Measurements from ENCODE around the gene SULT2B1. TPM values are rescaled to one million over a fixed set of nuclear protein-coding genes. Genes with fewer than 3 reads are reported as not detected.

The SULT2B1 gene
- total RNA-seq, 1 donor from 2014 or later: not detected

DNA sequence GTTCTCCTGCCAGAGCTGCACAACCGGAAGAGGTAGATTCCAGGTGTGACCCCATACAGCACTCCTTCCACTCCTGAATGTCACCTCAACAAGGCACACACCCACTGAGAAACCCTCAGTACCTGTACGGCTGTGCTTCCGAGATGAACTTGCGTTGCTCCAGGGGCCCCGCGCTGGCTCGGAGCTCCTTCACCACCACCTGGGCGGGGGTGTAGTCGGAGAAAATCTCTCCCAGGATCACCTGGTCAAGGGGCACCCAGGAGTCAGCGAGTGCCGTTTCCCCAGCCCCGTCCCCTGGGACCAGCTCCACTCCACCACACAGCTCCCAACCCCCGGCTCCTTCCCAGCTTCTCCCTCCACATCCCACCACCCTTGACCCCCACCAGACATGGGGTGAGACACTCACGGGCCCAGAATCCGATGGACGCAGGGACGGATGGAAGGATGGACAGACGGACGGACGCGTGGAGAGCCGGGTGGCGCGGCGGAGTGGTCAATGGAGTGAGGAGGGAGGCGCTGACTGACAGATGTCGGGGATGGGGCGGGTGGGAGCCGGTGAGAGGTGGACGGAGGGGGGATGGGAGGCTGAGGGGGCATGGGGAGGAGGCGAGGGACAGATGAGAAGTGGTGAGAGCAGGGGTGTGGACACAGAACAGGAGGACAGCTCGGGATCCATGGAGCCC lies 43.1 kb upstream of the SULT2B1 start:
- Mint-ChIP-seq H3K9me3 (no peaks in the 10 kb centered on the region), H3K27ac (no peak overlapping the region), H3K27me3 (peaks cover 2% of the 10 kb centered on the region), H3K4me3 (no peak overlapping the region), H3K4me1 (peaks cover 13% of the 10 kb centered on the region), H3K36me3 (ENCODE audit: low read depth) (no peaks in the 10 kb centered on the region)
- ATAC-seq (ENCODE audit: low read depth): no peak
- no peak for DNase-seq
- TF ChIP-seq, protein P1, sequence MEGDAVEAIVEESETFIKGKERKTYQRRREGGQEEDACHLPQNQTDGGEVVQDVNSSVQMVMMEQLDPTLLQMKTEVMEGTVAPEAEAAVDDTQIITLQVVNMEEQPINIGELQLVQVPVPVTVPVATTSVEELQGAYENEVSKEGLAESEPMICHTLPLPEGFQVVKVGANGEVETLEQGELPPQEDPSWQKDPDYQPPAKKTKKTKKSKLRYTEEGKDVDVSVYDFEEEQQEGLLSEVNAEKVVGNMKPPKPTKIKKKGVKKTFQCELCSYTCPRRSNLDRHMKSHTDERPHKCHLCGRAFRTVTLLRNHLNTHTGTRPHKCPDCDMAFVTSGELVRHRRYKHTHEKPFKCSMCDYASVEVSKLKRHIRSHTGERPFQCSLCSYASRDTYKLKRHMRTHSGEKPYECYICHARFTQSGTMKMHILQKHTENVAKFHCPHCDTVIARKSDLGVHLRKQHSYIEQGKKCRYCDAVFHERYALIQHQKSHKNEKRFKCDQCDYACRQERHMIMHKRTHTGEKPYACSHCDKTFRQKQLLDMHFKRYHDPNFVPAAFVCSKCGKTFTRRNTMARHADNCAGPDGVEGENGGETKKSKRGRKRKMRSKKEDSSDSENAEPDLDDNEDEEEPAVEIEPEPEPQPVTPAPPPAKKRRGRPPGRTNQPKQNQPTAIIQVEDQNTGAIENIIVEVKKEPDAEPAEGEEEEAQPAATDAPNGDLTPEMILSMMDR (IDR thresholded peaks at IDR 0.05): no peak
- intact Hi-C loops (cut with micrococcal nuclease): no loop called here
- POLR2A ChIA-PET: interaction anchor here (0.8 to 1.0 kb wide), 2 partner anchors 16 to 1168 kb away, joined by 3 to 4 read pairs; no protein-coding TSS in a partner anchor
- CTCF ChIA-PET: interaction anchor here (1.2 to 3.0 kb wide), 3 partner anchors 13 to 75 kb away, joined by 4 to 24 read pairs (median 4); no protein-coding TSS in a partner anchor

DNA sequence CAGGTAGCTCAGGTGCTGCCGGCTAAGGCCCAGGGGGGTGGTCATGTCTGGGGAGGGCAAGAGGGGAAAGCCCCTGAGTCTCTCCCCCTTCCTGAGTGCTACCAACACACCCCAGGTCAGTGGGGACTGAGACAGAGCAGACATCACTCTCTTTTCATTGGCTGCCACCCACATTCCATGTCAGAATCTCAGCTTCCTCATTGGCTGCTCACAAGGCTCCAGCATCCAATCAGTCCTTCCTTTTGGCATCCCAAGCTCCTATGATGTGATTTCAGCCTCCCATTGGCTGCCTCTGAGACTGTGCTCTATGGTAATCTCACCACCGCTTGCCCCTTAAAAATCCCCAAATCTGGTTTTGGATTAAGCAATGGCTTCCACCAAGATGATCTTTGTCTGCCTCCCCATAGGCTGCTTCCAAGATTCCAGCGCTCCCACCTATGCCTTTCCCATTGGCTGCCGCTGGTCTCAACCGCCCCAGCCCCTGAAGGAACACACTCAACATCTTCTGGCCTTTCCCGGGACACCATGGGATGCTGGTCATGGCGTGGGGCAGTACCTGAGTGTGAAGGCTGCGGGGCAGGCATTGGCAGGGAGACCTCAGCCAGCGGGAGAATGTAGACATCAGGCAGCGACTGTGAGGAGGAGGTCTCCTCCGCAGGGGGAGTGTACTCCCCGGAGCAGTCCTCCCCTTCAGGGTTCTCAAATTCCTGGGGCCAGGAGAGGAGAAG lies 42.3 kb upstream of the SULT2B1 start:
- TF ChIP-seq, protein P1 (IDR thresholded peaks at IDR 0.05): no peak
- H3K9me3 Mint-ChIP-seq: no peaks in the 10 kb centered on the region
- DNase-seq (no peak), ATAC-seq (ENCODE audit: low read depth) (no peak)
- H3K4me1 Mint-ChIP-seq: peaks cover 17% of the 10 kb centered on the region
- no peaks in the 10 kb centered on the region for H3K36me3 Mint-ChIP-seq (ENCODE audit: low read depth)
- H3K27ac Mint-ChIP-seq: no peak overlapping the region
- ChIA-PET POLR2A (interaction anchor here (0.5 kb wide), 1 partner anchor 68 kb away, joined by 9 read pairs; no protein-coding TSS in a partner anchor), CTCF (interaction anchor here (1.2 kb wide), 1 partner anchor 20 kb away, joined by 4 read pairs; no protein-coding TSS in a partner anchor)
- H3K27me3 Mint-ChIP-seq: peaks cover 2% of the 10 kb centered on the region
- intact Hi-C loops (cut with micrococcal nuclease): loop anchor here (5.0 to 10.0 kb wide), 4 partner anchors 117 to 325 kb away; partner anchors contain the start of genes CARD8, GRIN2D, HSD17B14 and IZUMO1
- no peak overlapping the region for H3K4me3 Mint-ChIP-seq

DNA sequence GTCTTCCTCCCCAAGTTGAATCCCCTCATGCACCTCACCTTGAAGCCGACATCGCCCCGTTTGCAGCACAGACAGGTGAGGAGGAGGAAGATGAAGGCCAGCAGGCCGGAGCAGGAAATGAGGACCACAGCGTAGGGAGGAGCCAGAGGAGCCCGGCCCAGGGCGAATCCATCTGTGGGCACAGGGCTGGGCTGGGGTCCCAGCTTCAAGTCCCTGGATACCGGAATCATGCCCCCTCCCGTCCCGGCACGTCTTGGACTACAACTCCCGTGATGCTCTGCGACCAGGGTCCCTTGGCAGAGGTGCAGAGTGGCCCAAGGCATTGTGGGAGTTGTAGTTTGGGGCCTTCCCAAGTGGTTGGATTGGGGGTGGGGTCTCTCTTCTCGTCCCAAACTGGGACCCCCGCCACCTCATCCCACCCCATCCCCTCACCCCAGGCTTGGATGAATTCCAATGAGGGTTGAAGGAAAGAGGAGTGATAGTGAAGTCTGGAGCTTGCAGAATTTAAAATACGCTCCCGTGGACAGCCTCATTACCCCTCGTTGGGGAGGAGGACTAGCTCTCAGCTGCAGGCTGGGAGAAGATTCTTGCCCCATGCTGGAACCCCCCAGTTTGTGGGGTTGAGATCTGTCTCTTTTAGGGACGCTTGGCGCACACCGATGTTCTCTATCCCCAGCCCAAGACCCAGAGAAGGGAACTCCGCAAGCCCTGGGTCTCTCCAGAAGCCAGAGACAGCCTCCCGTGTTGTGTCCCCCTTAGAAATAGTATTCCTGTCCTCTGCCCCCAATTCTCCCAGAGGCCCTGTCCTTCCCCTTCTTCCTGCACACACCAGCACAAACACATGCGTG lies 41.3 kb upstream of the SULT2B1 start:
- H3K27me3 Mint-ChIP-seq: peaks cover 2% of the 10 kb centered on the region
- ATAC-seq (ENCODE audit: low read depth): peak; percentile 58
- DNase-seq: peak; percentile 51
- intact Hi-C loops (cut with micrococcal nuclease): loop anchor here (5.0 to 10.0 kb wide), 4 partner anchors 118 to 324 kb away; partner anchors contain the start of genes CARD8, GRIN2D, HSD17B14 and IZUMO1
- H3K4me3 Mint-ChIP-seq: peak overlapping the region; percentile 71
- TF ChIP-seq, protein P1 (IDR thresholded peaks at IDR 0.05): no peak
- ChIA-PET POLR2A (interaction anchor here (0.6 to 0.9 kb wide), 4 partner anchors 17 to 461 kb away, joined by 3 to 6 read pairs (median 3); partner anchors contain the start of genes RPL18 and SPHK2), CTCF (no interaction called here)
- H3K9me3 Mint-ChIP-seq: no peaks in the 10 kb centered on the region
- H3K36me3 Mint-ChIP-seq (ENCODE audit: low read depth): no peaks in the 10 kb centered on the region
- peak overlapping the region; percentile 31 for H3K27ac Mint-ChIP-seq
- peaks cover 17% of the 10 kb centered on the region for H3K4me1 Mint-ChIP-seq

DNA sequence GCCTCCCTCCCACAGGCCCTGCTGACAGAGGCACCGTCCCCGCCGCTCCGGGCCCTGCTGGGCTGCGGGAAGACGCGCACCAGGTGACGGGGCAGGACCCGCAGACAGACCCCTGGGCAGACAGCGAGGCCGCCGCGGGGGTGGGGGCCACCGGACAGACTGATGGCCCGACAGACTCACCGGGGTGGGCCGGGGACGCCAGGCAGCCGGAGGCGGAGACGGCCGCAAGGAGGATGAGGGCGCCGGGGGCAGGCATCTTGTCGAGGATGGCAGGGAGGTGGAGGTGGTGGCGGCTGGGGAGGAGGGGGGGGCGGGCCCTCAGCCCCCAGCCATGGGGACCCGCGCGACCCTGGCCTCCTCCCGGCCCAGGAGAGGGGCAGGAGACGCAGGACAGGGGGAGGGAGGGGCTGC lies 40.6 kb upstream of the SULT2B1 start:
- Mint-ChIP-seq H3K27ac (no peak overlapping the region), H3K9me3 (no peaks in the 10 kb centered on the region), H3K4me1 (peaks cover 17% of the 10 kb centered on the region), H3K36me3 (ENCODE audit: low read depth) (no peaks in the 10 kb centered on the region), H3K4me3 (no peak overlapping the region), H3K27me3 (peaks cover 2% of the 10 kb centered on the region)
- intact Hi-C loops (cut with micrococcal nuclease): loop anchor here (5.0 to 10.0 kb wide), 4 partner anchors 119 to 323 kb away; partner anchors contain the start of genes CARD8, GRIN2D, HSD17B14 and IZUMO1
- POLR2A ChIA-PET: interaction anchor here (0.6 to 0.9 kb wide), 4 partner anchors 18 to 461 kb away, joined by 3 to 6 read pairs (median 3); partner anchors contain the start of genes RPL18 and SPHK2
- CTCF ChIA-PET: no interaction called here
- DNase-seq (no peak), ATAC-seq (ENCODE audit: low read depth) (no peak)
- TF ChIP-seq, protein P1 (IDR thresholded peaks at IDR 0.05): no peak
